Measurements from ENCODE around the gene KCNH3.

- TF ChIP-seq EZH2 (IDR thresholded peaks at IDR 0.05; ENCODE audit: borderline replicate concordance, low read depth, low read length, severe bottlenecking) (no peak), POLR2AphosphoS5 (IDR thresholded peaks at IDR 0.05; ENCODE audit: insufficient read depth, low read depth, low read length) (no peak), JUN (IDR thresholded peaks at IDR 0.05; ENCODE audit: borderline replicate concordance, insufficient read depth, insufficient read length, low read depth) (no peak), POLR2A (IDR thresholded peaks at IDR 0.05; ENCODE audit: low read depth, low read length) (no peak), MAX (IDR thresholded peaks at IDR 0.05; ENCODE audit: insufficient read depth, insufficient read length) (no peak)
- TF ChIP-seq, protein P1, sequence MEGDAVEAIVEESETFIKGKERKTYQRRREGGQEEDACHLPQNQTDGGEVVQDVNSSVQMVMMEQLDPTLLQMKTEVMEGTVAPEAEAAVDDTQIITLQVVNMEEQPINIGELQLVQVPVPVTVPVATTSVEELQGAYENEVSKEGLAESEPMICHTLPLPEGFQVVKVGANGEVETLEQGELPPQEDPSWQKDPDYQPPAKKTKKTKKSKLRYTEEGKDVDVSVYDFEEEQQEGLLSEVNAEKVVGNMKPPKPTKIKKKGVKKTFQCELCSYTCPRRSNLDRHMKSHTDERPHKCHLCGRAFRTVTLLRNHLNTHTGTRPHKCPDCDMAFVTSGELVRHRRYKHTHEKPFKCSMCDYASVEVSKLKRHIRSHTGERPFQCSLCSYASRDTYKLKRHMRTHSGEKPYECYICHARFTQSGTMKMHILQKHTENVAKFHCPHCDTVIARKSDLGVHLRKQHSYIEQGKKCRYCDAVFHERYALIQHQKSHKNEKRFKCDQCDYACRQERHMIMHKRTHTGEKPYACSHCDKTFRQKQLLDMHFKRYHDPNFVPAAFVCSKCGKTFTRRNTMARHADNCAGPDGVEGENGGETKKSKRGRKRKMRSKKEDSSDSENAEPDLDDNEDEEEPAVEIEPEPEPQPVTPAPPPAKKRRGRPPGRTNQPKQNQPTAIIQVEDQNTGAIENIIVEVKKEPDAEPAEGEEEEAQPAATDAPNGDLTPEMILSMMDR (IDR thresholded peaks at IDR 0.05; ENCODE audit: extremely low read depth in 1 of 2, insufficient read depth in 1 of 2, low read depth in 1 of 2, low read length in 2 of 2) = no peak
These were observed 48.5 kb downstream of the KCNH3 start for GRCh38 chr12:49587174-49587908.

All from endothelial cell of umbilical vein (primary cell).